Measurements from ENCODE around the gene SEPTIN12. TPM values are rescaled to one million over a fixed set of nuclear protein-coding genes. Genes with fewer than 3 reads are reported as not detected.

Gene SEPTIN12
- total RNA-seq, 1 donor from 2014 or later, result not detected

DNA sequence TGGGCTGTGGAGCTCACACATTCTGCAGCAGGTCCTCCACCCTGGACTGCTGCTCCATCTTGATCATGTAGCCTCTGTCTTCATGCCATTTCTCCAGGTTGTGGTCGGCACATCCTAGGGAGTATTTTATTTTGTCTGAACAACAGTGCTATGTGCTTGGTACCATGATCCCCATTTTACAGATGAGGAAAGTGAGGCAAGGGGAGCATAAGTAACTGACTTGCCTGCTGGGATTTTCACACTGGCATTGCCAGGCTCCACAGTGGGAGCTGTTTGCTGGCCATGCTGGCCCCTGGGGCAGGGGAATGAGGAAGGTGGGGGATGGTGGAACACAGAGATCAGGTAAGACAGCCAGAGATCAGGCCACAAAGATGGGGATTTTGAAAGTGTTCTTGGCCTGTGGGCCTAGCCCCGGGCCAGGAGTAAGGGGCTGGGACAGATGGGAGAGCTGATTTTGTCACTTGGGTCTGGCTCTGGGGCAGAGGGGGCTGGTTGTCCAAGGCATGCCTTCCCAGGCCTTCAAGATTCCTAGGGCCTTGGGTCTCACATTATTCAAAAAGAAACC lies 11.9 kb downstream of the SEPTIN12 start:
- no peak for FAIRE-seq
- TF ChIP-seq, protein P1, sequence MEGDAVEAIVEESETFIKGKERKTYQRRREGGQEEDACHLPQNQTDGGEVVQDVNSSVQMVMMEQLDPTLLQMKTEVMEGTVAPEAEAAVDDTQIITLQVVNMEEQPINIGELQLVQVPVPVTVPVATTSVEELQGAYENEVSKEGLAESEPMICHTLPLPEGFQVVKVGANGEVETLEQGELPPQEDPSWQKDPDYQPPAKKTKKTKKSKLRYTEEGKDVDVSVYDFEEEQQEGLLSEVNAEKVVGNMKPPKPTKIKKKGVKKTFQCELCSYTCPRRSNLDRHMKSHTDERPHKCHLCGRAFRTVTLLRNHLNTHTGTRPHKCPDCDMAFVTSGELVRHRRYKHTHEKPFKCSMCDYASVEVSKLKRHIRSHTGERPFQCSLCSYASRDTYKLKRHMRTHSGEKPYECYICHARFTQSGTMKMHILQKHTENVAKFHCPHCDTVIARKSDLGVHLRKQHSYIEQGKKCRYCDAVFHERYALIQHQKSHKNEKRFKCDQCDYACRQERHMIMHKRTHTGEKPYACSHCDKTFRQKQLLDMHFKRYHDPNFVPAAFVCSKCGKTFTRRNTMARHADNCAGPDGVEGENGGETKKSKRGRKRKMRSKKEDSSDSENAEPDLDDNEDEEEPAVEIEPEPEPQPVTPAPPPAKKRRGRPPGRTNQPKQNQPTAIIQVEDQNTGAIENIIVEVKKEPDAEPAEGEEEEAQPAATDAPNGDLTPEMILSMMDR (IDR thresholded peaks at IDR 0.05; ENCODE audit: insufficient read depth, low read length, severe bottlenecking), result no peak
- H3K4me3 ChIP-seq (ENCODE audit: low read depth, low read length), result no peak overlapping the region
- DNase-seq (ENCODE audit: low read depth), result no peak
- no peaks in the 10 kb centered on the region for H3K27me3 ChIP-seq (ENCODE audit: control insufficient read depth, insufficient read depth, low read length)
- no peaks in the 10 kb centered on the region for H3K36me3 ChIP-seq (ENCODE audit: control insufficient read depth, insufficient read depth, low read length)

- Histone ChIP-seq H3K27me3 (ENCODE audit: control insufficient read depth, insufficient read depth, low read length) (no peaks in the 10 kb centered on the region), H3K4me3 (ENCODE audit: low read depth, low read length) (no peak overlapping the region), H3K36me3 (ENCODE audit: control insufficient read depth, insufficient read depth, low read length) (no peaks in the 10 kb centered on the region)
- TF ChIP-seq, protein P1 (IDR thresholded peaks at IDR 0.05; ENCODE audit: insufficient read depth, low read length, severe bottlenecking), result no peak
- DNase-seq (ENCODE audit: low read depth), result no peak
- FAIRE-seq, result no peak
Measured at GRCh38 chr16:4775005-4775404, 13.1 kb downstream of the SEPTIN12 start.

DNA sequence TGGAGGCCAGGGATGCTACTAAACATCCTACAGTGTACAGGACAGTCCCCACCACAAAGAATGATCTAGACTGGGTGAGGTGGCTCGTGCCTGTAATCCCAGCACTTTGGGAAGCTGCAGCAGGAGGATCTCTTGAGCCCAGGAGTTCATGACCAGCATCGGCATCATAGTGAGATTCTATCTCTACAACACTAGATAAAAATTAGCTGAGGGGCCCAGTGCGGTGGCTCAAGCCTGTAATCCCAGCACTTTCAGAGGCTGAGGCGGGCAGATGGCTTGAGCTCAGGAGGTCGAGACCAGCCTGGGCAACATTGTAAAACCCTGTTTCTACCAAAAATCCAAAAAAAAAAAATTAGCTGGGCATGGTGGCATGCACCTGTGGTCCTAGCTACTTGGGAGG lies 15.8 kb downstream of the SEPTIN12 start:
- H3K27me3 ChIP-seq (ENCODE audit: control insufficient read depth, insufficient read depth, low read length), result no peaks in the 10 kb centered on the region
- no peak overlapping the region for H3K4me3 ChIP-seq (ENCODE audit: low read depth, low read length)
- H3K36me3 ChIP-seq (ENCODE audit: control insufficient read depth, insufficient read depth, low read length), result no peaks in the 10 kb centered on the region
- TF ChIP-seq, protein P1 (IDR thresholded peaks at IDR 0.05; ENCODE audit: insufficient read depth, low read length, severe bottlenecking), result no peak
- FAIRE-seq (no peak), DNase-seq (ENCODE audit: low read depth) (no peak)

DNA sequence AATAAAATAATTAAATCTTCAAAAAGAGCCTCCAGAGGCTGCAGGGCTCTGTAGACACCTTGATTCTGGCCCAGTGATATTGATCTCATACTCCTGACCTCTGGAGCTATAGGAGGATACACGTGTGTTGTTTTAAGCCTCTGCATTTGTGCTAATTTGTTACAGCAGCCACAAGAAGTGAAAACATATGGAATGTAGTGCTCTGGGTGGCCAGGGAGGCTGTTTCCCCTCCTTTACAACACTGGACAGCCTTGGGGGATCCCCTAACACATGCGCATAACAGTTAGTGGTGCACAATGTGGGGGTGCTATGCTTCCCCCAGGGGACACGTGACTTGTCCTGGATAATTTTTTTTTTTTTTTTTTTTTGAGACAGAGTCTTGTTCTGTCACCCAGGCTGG lies 16.5 kb downstream of the SEPTIN12 start:
- H3K36me3 ChIP-seq (ENCODE audit: control insufficient read depth, insufficient read depth, low read length), result no peaks in the 10 kb centered on the region
- no peak for DNase-seq (ENCODE audit: low read depth)
- no peak for FAIRE-seq
- no peak overlapping the region for H3K4me3 ChIP-seq (ENCODE audit: low read depth, low read length)
- TF ChIP-seq, protein P1 (IDR thresholded peaks at IDR 0.05; ENCODE audit: insufficient read depth, low read length, severe bottlenecking), result no peak
- no peaks in the 10 kb centered on the region for H3K27me3 ChIP-seq (ENCODE audit: control insufficient read depth, insufficient read depth, low read length)

DNA sequence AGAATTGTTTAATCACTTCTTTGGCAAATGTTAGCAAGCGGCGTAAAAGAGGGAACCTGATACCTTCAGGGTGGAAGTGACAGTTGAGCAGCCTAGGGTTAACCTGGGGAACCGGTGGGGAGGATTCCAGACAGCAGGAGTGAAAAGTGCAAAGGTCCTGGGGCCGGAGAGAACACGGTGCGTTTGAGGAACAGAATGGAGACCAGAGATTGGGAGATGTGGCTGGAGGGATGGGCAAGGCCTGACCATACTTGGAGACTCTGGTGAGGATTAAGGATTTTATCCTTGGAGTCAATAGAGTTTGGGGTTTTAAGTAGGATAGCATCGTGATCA lies 18.9 kb downstream of the SEPTIN12 start:
- Histone ChIP-seq H3K27me3 (ENCODE audit: control insufficient read depth, insufficient read depth, low read length) (no peaks in the 10 kb centered on the region), H3K36me3 (ENCODE audit: control insufficient read depth, insufficient read depth, low read length) (peaks cover 3% of the 10 kb centered on the region), H3K4me3 (ENCODE audit: low read depth, low read length) (no peak overlapping the region)
- DNase-seq (ENCODE audit: low read depth) (no peak), FAIRE-seq (no peak)
- TF ChIP-seq, protein P1 (IDR thresholded peaks at IDR 0.05; ENCODE audit: insufficient read depth, low read length, severe bottlenecking), result no peak

Measured in bronchial epithelial cell (primary cell).